ENCODE data around the gene PIP5K1A.
"Not testable (repeated sequence)": the region's sequence is repeated elsewhere in the genome, so short reads cannot be mapped to it uniquely, and the experiment has no call there.

DNA sequence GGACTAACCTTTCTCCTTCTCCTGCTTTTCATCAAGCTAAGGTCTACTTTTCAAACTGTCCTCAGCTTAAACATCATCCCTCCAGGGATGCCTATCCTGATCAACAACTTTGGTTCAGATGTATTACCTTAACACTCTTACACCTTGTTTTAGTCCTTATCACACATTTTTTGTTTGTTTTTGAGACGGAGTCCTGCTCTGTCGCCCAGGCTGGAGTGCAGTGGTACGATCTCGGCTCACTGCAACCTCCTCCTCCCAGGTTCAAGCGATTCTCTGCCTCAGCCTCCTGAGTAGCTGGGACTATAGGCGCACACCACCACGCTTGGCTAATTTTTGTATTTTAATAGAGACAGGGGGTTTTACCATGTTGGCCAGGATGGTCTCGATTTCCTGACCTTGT is 9.7 kb upstream of the PIP5K1A start:
- not testable (repeated sequence) for TF ChIP-seq EZH2 (IDR thresholded peaks at IDR 0.05; ENCODE audit: insufficient read depth, poor library complexity, severe bottlenecking); EZH2phosphoT487 (IDR thresholded peaks at IDR 0.05; ENCODE audit: insufficient read depth, low read depth)
